ENCODE results near the gene LGMN. TPM values are rescaled to one million over a fixed set of nuclear protein-coding genes. Genes with fewer than 3 reads are reported as not detected.

LGMN gene
- total RNA-seq, 2 donors from 2014 or later, result 70.0 to 107 TPM

DNA sequence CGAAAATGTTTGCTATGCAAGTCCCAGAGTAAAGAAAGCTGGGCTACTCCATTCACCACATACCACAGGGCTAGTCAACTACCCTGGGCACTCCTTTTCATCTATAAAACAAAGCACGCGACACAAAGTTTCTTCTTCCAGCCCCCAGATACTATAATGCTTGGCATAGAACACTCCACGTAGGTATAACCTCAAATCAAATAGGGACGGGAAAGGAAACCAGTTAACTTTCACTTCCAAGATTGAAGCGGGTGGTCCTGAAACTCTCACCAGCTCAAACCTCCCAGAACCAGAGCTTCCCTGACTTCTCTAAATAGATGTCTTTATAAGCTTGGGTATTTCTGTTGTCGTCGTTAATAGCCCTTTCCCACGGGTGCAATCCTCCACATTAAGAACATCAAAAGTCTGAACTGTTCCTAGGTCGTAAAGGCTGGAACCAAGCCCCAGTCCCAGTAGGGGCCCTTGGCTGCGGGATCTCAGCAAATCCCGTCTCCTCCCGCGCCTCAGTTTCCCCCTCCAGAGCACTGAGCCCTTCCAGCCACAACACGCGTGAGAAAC, 647 bp downstream of the LGMN start:
- H3K4me1 ChIP-seq, result no peaks in the 10 kb centered on the region
- H3K27me3 ChIP-seq, result no peaks in the 10 kb centered on the region
- H3K9ac ChIP-seq (ENCODE audit: low read depth in 2 of 2, low read length in 2 of 2), result peak overlapping the region; percentile 80 to 85
- no peaks in the 10 kb centered on the region for H3K36me3 ChIP-seq
- H3K4me3 ChIP-seq, result peak overlapping the region; percentile 50
- no peak for DNase-seq
- H3K9me3 ChIP-seq, result no peaks in the 10 kb centered on the region
- TF ChIP-seq, protein P1, sequence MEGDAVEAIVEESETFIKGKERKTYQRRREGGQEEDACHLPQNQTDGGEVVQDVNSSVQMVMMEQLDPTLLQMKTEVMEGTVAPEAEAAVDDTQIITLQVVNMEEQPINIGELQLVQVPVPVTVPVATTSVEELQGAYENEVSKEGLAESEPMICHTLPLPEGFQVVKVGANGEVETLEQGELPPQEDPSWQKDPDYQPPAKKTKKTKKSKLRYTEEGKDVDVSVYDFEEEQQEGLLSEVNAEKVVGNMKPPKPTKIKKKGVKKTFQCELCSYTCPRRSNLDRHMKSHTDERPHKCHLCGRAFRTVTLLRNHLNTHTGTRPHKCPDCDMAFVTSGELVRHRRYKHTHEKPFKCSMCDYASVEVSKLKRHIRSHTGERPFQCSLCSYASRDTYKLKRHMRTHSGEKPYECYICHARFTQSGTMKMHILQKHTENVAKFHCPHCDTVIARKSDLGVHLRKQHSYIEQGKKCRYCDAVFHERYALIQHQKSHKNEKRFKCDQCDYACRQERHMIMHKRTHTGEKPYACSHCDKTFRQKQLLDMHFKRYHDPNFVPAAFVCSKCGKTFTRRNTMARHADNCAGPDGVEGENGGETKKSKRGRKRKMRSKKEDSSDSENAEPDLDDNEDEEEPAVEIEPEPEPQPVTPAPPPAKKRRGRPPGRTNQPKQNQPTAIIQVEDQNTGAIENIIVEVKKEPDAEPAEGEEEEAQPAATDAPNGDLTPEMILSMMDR (IDR thresholded peaks at IDR 0.05), result no peak
- intact Hi-C loops (cut with DNase I), result no loop called here
- H3K27ac ChIP-seq, result peak overlapping the region; percentile 45

DNA sequence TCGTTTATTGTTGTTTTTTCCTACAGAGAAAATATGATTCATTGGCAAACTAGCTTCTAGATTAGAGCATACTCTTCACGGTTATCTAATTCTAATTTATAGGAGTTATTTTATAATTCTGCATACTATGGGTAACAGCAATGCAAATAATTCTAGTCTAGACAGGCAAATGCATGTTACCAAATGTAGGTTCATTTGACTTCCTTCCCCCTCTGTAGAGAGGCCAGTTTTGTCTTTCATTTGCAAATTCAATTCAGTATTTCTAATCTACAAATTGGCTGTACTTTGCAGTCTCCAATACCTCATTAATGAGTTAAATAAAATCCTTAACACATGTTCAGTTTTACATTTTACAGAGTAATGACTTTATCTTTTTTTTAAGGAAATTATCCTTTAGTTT, 4.2 kb downstream of the LGMN start:
- intact Hi-C loops (cut with DNase I), result no loop called here
- Histone ChIP-seq H3K27ac (no peak overlapping the region), H3K9me3 (no peaks in the 10 kb centered on the region), H3K27me3 (no peaks in the 10 kb centered on the region), H3K36me3 (no peaks in the 10 kb centered on the region), H3K4me3 (no peak overlapping the region), H3K9ac (ENCODE audit: low read depth in 2 of 2, low read length in 2 of 2) (no peak overlapping the region), H3K4me1 (no peaks in the 10 kb centered on the region)
- no peak for DNase-seq
- TF ChIP-seq, protein P1 (IDR thresholded peaks at IDR 0.05), result no peak

DNA sequence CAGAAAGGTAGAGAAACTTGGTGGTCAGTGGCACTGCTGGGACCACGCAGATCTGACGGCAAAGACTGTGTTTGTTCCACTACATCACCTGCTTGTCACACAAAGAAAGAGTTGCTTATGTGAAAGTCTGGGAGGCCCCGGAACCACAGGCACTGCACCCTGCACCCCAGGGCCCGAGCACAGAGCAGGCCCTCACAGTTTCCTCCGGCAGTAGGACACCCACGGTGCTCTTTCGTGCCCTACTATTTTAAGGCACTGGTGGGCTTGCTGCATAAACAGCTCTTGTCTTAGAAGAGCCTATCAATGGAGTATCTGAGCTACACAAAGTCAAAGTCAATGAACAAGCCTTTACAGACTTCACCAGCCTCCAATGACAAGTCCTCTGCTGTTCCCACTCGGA, 8.0 kb downstream of the LGMN start:
- no peak for DNase-seq
- TF ChIP-seq, protein P1 (IDR thresholded peaks at IDR 0.05), result no peak
- H3K4me1 ChIP-seq, result peaks cover 11% of the 10 kb centered on the region

DNA sequence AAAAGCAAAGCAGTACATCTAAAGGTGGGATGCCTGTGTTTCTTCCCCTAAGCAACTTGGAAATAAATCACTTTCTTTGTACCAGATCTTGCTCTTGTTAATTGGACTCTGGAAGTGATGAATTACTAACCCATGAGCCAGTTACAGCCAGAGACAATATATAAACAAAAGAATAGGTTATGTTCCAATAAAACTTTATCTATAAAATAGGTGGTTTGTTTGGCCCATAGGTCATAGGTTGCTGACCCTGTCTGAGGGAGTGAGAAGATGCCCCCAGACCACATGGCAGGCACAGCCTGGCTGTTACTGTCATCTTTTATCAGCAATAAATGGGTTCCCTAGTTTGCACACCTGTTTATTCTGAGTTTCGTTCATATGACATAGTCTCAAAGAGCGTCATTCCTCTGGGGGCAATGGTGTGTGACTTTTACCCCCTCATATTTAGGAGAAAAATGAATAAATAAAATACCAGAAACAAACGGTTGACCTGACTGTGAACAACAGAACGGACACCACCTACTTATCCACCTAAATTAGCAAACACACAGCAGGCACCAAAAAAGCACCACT, 10.7 kb downstream of the LGMN start:
- intact Hi-C loops (cut with DNase I), result no loop called here
- no peaks in the 10 kb centered on the region for H3K9me3 ChIP-seq
- H3K27ac ChIP-seq, result peak overlapping the region; percentile 5
- no peaks in the 10 kb centered on the region for H3K27me3 ChIP-seq
- DNase-seq, result no peak
- H3K4me1 ChIP-seq, result peaks cover 11% of the 10 kb centered on the region
- H3K4me3 ChIP-seq, result no peak overlapping the region
- no peaks in the 10 kb centered on the region for H3K36me3 ChIP-seq
- H3K9ac ChIP-seq (ENCODE audit: low read depth in 2 of 2, low read length in 2 of 2), result peak overlapping the region in 1 of 2 donors; percentile 21
- TF ChIP-seq, protein P1 (IDR thresholded peaks at IDR 0.05), result no peak

More for the DNA sequence above, 8.0 kb downstream of the LGMN start:
- no peak overlapping the region for H3K27ac ChIP-seq
- no peak overlapping the region for H3K4me3 ChIP-seq
- no peak overlapping the region for H3K9ac ChIP-seq (ENCODE audit: low read depth in 2 of 2, low read length in 2 of 2)
- intact Hi-C loops (cut with DNase I), result no loop called here
- no peaks in the 10 kb centered on the region for H3K27me3 ChIP-seq
- no peaks in the 10 kb centered on the region for H3K36me3 ChIP-seq
- no peaks in the 10 kb centered on the region for H3K9me3 ChIP-seq

DNA sequence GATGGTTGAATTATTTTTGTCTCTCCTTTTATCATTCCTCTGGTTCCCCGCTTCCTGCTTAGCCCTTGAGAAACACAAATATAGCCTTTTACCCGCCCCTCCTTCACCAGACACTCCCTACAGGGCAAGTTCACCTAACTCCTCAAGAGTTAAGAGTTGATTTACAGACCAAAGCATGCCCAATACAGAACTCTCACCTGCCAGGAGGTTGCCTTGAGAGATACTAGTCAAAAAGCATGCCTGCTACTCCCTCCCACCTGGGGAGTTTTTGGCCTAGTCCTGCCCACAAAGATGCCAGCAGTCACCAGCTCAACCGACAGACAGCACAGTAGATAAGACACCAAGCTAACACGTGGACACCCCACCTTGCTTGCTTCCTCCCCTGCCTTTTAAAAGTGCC, 11.2 kb downstream of the LGMN start:
- Histone ChIP-seq H3K4me3 (no peak overlapping the region), H3K9ac (ENCODE audit: low read depth in 2 of 2, low read length in 2 of 2) (peak overlapping the region in 1 of 2 donors; percentile 21), H3K27me3 (no peaks in the 10 kb centered on the region), H3K36me3 (no peaks in the 10 kb centered on the region), H3K27ac (peak overlapping the region; percentile 65), H3K4me1 (peaks cover 11% of the 10 kb centered on the region), H3K9me3 (no peaks in the 10 kb centered on the region)
- TF ChIP-seq, protein P1 (IDR thresholded peaks at IDR 0.05), result no peak
- intact Hi-C loops (cut with DNase I), result no loop called here
- DNase-seq, result peak; percentile 42
